ENCODE data around the gene SLC26A11.

DNA sequence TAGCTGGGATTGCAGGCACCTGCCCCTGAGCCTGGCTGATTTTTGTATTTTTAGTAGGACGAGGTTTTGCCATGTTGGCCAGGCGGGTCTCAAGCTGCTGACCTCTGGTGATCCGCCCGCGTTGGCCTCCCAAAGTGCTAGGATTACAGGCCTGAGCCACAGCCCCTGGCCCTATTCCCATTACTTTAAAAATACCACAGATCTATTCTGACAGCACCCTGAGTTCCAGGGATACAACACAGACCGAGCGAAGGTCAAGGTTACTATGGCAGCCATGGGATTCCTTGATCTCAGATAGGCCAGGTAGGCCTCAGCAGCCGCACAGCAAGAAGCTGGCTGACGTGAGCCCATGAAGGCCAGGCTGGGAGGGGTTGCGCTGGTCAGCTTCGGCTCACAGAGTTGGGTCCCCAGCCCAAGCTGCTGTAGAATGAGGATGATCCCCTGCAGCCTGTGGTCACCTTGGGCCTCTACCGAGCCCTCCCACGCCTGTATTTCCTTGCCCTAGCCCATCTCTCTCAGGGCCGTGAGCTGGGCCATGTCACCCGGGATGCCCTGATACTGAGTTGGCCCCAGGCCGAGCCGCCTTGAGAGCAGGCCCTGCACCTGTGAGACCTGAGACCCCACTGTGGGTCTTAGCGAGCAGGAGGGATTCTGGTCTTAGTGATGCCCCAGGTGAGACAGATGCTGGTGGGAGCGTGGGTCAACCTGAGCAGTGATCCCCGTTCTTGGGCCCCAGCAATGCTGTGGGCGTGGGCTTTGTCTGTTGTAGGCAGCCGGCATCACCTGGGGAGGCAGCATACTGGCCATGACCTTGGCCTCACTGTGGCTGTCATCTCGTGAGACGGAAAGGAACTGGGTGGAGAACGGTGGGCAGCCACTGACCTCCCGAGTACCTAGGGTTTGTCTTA is 23.6 kb downstream of the SLC26A11 start:
- TF ChIP-seq, protein P1, sequence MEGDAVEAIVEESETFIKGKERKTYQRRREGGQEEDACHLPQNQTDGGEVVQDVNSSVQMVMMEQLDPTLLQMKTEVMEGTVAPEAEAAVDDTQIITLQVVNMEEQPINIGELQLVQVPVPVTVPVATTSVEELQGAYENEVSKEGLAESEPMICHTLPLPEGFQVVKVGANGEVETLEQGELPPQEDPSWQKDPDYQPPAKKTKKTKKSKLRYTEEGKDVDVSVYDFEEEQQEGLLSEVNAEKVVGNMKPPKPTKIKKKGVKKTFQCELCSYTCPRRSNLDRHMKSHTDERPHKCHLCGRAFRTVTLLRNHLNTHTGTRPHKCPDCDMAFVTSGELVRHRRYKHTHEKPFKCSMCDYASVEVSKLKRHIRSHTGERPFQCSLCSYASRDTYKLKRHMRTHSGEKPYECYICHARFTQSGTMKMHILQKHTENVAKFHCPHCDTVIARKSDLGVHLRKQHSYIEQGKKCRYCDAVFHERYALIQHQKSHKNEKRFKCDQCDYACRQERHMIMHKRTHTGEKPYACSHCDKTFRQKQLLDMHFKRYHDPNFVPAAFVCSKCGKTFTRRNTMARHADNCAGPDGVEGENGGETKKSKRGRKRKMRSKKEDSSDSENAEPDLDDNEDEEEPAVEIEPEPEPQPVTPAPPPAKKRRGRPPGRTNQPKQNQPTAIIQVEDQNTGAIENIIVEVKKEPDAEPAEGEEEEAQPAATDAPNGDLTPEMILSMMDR (IDR thresholded peaks at IDR 0.05): no peak
- TF ChIP-seq POLR2AphosphoS5 (IDR thresholded peaks at IDR 0.05): no peak
- no peak for TF ChIP-seq EP300 (IDR thresholded peaks at IDR 0.05)
- TF ChIP-seq POLR2A (IDR thresholded peaks at IDR 0.05): no peak
